Adrenal gland (tissue), 5 donors: ENCODE data around the gene NCEH1.

Experiments used
- CTCF ChIP-seq, 6 experiments: fragments of 450-650 bp in 4 of 6; fragments of 200-600 bp in 2 of 6; sonication (generic) in 1 of 6; IDR thresholded peaks; 1 replicate in 5 of 6; 2 replicates in 1 of 6; pipeline versions ENCODE4 v1.5.1 to v1.8.0; 2016 to 2021; ENCODE audit warnings: antibody characterized with exemption in 6 of 6, mild to moderate bottlenecking in 2 of 6, moderate library complexity in 1 of 6
- POLR2A ChIP-seq, 2 donors: fragments of 450-650 bp; IDR thresholded peaks; one replicate each; pipeline ENCODE4 v1.6.1; 2017; ENCODE audit warnings: antibody characterized with exemption in 2 of 2, mild to moderate bottlenecking in 2 of 2, moderate library complexity in 1 of 2
- donor health status: DM: no; HTN: no; CAD: no.

DNA sequence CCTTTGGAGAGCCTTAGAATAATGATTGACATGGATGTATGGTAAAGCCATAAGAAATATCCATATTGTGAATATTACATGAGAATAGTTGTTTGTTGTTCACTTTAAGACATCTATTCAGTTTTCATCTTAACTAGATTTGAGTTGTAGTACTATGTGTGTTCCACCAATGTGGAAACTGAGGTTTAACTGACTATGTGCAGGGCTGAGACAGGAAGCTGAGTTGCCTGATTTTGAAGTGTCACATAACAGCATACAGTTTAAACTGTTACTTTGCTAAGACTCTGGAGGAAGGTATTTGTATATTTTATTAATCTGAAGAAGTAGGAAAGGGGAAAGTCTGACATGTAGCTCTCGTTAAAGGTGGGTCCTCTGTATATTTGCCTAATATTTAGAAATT lies 41.8 kb upstream of the NCEH1 start:
- no peak for TF ChIP-seq CTCF (IDR thresholded peaks at IDR 0.05)
- TF ChIP-seq POLR2A (IDR thresholded peaks at IDR 0.05) = no peak
